ENCODE data around the gene PPP6R3.

PPP6R3 gene

DNA sequence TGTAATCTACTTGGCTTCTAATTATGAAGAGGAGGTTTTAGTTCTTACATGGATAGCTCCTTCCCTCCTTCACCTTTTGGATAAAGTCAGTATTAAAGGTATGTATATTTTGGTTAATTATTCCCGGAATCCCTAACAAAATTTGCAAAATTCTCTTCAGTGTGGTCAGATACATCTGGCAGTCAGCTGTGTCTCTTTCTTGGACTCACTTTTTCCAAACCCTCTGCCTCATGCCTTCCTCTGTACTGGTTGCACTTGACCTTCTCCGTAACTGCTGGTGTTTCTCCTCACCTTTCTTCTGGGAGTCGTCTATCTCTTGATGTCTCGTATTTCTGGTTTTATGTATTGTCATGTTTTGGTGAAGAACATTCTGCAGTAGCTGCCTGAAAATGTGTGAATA, 62.5 kb downstream of the PPP6R3 start:
- H3K27ac Mint-ChIP-seq, result peak overlapping the region in 1 of 2 donors; percentile 50
- DNase-seq (no peak), ATAC-seq (replicated peaks) (no peak)
- peaks cover 30 to 72% of the 10 kb centered on the region in 2 donors for H3K4me1 Mint-ChIP-seq (ENCODE audit: low read depth in 2 of 2)
- no peaks in the 10 kb centered on the region for H3K27me3 Mint-ChIP-seq
- peaks cover 62% of the 10 kb centered on the region for H3K36me3 Mint-ChIP-seq (ENCODE audit: insufficient read depth)
- H3K9me3 Mint-ChIP-seq, result no peaks in the 10 kb centered on the region
- H3K4me3 Mint-ChIP-seq, result no peak overlapping the region

DNA sequence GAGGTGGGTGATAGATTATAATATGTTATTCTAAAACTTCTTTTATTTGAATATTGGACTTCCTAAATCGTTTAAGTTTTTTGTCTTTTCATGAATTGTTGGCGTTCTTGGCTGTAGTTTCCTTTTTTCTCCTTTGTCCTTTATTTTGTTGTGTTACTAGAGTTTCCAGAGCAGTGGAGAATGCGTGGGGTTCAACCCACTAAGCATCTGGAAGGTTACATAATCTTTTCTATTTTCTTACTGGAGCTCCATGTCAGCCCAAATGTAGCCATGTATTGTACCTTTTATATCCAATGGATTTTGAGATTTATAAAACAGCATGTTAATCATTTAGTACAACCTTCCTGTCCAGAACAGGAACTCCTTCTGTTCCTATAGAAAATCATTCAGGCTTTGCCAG, 63.2 kb downstream of the PPP6R3 start:
- no peak for DNase-seq
- Mint-ChIP-seq H3K27ac (peak overlapping the region; percentile 50 to 66), H3K27me3 (no peaks in the 10 kb centered on the region), H3K9me3 (no peaks in the 10 kb centered on the region), H3K36me3 (ENCODE audit: insufficient read depth) (peaks cover 66% of the 10 kb centered on the region), H3K4me1 (ENCODE audit: low read depth in 2 of 2) (peaks cover 33 to 76% of the 10 kb centered on the region in 2 donors), H3K4me3 (no peak overlapping the region)
- ATAC-seq (replicated peaks), result no peak

- H3K27ac Mint-ChIP-seq, result peak overlapping the region; percentile 50 to 66
- peaks cover 35 to 79% of the 10 kb centered on the region in 2 donors for H3K4me1 Mint-ChIP-seq (ENCODE audit: low read depth in 2 of 2)
- no peak for DNase-seq
- no peaks in the 10 kb centered on the region for H3K27me3 Mint-ChIP-seq
- H3K4me3 Mint-ChIP-seq, result no peak overlapping the region
- H3K36me3 Mint-ChIP-seq (ENCODE audit: insufficient read depth), result peaks cover 63% of the 10 kb centered on the region
- ATAC-seq (replicated peaks), result no peak
- no peaks in the 10 kb centered on the region for H3K9me3 Mint-ChIP-seq
These were observed 63.7 kb downstream of the PPP6R3 start for GRCh38 chr11:68524213-68524612.

- ATAC-seq (replicated peaks) (no peak), DNase-seq (no peak)
- no peaks in the 10 kb centered on the region for H3K9me3 Mint-ChIP-seq
- H3K4me1 Mint-ChIP-seq (ENCODE audit: low read depth in 2 of 2), result peaks cover 35 to 79% of the 10 kb centered on the region in 2 donors
- H3K27me3 Mint-ChIP-seq, result no peaks in the 10 kb centered on the region
- H3K36me3 Mint-ChIP-seq (ENCODE audit: insufficient read depth), result peaks cover 60% of the 10 kb centered on the region
- H3K27ac Mint-ChIP-seq, result peak overlapping the region; percentile 50 to 66
- no peak overlapping the region for H3K4me3 Mint-ChIP-seq
These were observed 64.1 kb downstream of the PPP6R3 start for GRCh38 chr11:68524681-68525080.

DNA sequence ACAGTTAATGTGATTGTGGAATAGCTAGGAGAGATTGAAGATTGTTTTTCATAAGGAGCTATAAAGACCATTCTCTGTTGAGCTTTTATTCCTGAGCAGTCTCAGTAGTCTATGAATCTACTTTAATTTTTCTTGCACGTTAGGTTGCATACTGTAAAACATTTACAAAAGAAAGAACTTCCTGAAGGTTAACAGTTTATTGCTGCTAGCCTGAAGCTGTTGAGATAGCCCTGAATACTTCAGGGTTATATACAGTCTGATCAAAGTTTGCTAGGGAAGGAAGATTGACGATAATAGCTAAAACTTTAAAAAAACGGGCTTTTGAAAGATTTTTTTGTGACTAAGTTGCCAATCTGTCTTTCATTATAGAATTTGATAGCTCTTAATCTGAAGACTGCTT, 64.8 kb downstream of the PPP6R3 start:
- H3K4me3 Mint-ChIP-seq, result no peak overlapping the region
- DNase-seq (no peak), ATAC-seq (replicated peaks) (no peak)
- H3K27me3 Mint-ChIP-seq, result no peaks in the 10 kb centered on the region
- peaks cover 58% of the 10 kb centered on the region for H3K36me3 Mint-ChIP-seq (ENCODE audit: insufficient read depth)
- peak overlapping the region in 1 of 2 donors; percentile 41 for H3K27ac Mint-ChIP-seq
- no peaks in the 10 kb centered on the region for H3K9me3 Mint-ChIP-seq
- H3K4me1 Mint-ChIP-seq (ENCODE audit: low read depth in 2 of 2), result peaks cover 35 to 84% of the 10 kb centered on the region in 2 donors

- H3K4me1 Mint-ChIP-seq (ENCODE audit: low read depth in 2 of 2), result peaks cover 35 to 85% of the 10 kb centered on the region in 2 donors
- no peak overlapping the region for H3K4me3 Mint-ChIP-seq
- no peaks in the 10 kb centered on the region for H3K27me3 Mint-ChIP-seq
- ATAC-seq (replicated peaks) (no peak), DNase-seq (no peak)
- H3K9me3 Mint-ChIP-seq, result no peaks in the 10 kb centered on the region
- H3K27ac Mint-ChIP-seq, result peak overlapping the region; percentile 49 to 88
- peaks cover 53% of the 10 kb centered on the region for H3K36me3 Mint-ChIP-seq (ENCODE audit: insufficient read depth)
These were observed 65.4 kb downstream of the PPP6R3 start for GRCh38 chr11:68525930-68526329.

DNA sequence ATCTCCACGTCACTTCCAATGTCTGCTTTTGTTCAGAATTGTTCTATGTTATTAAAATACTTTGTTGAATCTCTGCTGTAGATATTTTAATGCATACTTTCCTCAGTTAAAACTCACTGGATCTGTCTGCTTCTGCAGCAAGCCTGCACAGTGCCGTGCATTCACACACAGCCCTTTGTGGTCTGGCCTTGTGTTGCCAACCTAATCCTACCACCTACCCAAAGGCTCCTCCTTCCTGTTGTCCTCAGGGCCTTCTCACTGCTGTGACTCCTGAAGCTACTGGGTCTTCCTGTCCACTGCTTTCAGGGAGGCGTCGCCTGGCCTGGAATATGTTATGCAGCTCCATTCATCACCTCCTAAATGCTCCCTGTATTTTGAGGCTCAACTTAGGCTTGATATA, 67.0 kb downstream of the PPP6R3 start:
- Mint-ChIP-seq H3K27ac (peak overlapping the region; percentile 61 to 88), H3K9me3 (no peaks in the 10 kb centered on the region), H3K4me3 (peak overlapping the region; percentile 3 to 47), H3K36me3 (ENCODE audit: insufficient read depth) (peaks cover 41% of the 10 kb centered on the region), H3K27me3 (no peaks in the 10 kb centered on the region), H3K4me1 (ENCODE audit: low read depth in 2 of 2) (peaks cover 38 to 85% of the 10 kb centered on the region in 2 donors)
- DNase-seq (no peak), ATAC-seq (replicated peaks) (peak; percentile 52)

DNA sequence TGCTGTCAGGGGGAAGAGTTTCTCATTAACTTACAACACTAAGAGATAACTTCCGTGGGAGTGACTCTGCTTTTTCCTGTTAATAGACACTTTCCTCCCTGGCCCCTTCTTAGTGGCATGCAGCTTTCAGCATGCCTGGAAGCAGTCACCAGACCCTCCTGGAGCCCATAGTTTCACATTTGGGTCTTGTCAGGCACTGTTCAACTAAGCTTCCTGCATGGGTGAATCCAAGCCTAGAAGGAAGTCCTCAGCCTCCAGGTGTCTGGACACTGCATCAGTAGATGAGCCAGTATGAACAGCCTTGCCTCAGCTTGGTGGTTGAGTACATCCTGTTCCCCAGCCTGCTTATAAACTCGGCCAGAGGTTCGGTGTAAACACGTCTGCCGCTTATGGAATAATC, 68.1 kb downstream of the PPP6R3 start:
- Mint-ChIP-seq H3K4me3 (peak overlapping the region; percentile 31 to 56), H3K27ac (peak overlapping the region; percentile 61 to 84), H3K9me3 (no peaks in the 10 kb centered on the region), H3K36me3 (ENCODE audit: insufficient read depth) (peaks cover 42% of the 10 kb centered on the region), H3K4me1 (ENCODE audit: low read depth in 2 of 2) (peaks cover 41 to 86% of the 10 kb centered on the region in 2 donors), H3K27me3 (no peaks in the 10 kb centered on the region)
- peak in 2 of 3 experiments; percentile 5 to 7 for DNase-seq
- peak; percentile 90 for ATAC-seq (replicated peaks)

GRCh38 chr11:68531129-68531693, 70.7 kb downstream of the PPP6R3 start:
- H3K27ac Mint-ChIP-seq, result peak overlapping the region; percentile 11 to 57
- no peak overlapping the region for H3K4me3 Mint-ChIP-seq
- no peaks in the 10 kb centered on the region for H3K27me3 Mint-ChIP-seq
- peaks cover 34% of the 10 kb centered on the region for H3K36me3 Mint-ChIP-seq (ENCODE audit: insufficient read depth)
- no peaks in the 10 kb centered on the region for H3K9me3 Mint-ChIP-seq
- H3K4me1 Mint-ChIP-seq (ENCODE audit: low read depth in 2 of 2), result peaks cover 44 to 82% of the 10 kb centered on the region in 2 donors
- DNase-seq (no peak), ATAC-seq (replicated peaks) (no peak)

GRCh38 chr11:68532727-68533369, 72.3 kb downstream of the PPP6R3 start:
- no peaks in the 10 kb centered on the region for H3K9me3 Mint-ChIP-seq
- no peaks in the 10 kb centered on the region for H3K27me3 Mint-ChIP-seq
- no peak overlapping the region for H3K4me3 Mint-ChIP-seq
- DNase-seq (no peak), ATAC-seq (replicated peaks) (no peak)
- peaks cover 26% of the 10 kb centered on the region for H3K36me3 Mint-ChIP-seq (ENCODE audit: insufficient read depth)
- H3K27ac Mint-ChIP-seq, result peak overlapping the region in 1 of 2 donors; percentile 88
- H3K4me1 Mint-ChIP-seq (ENCODE audit: low read depth in 2 of 2), result peaks cover 38 to 74% of the 10 kb centered on the region in 2 donors

GRCh38 chr11:68533945-68534344, 73.4 kb downstream of the PPP6R3 start:
- Mint-ChIP-seq H3K36me3 (ENCODE audit: insufficient read depth) (peaks cover 30% of the 10 kb centered on the region), H3K9me3 (no peaks in the 10 kb centered on the region), H3K4me3 (no peak overlapping the region), H3K27me3 (no peaks in the 10 kb centered on the region), H3K4me1 (ENCODE audit: low read depth in 2 of 2) (peaks cover 31 to 63% of the 10 kb centered on the region in 2 donors), H3K27ac (peak overlapping the region; percentile 4 to 88)
- DNase-seq (no peak), ATAC-seq (replicated peaks) (no peak)

DNA sequence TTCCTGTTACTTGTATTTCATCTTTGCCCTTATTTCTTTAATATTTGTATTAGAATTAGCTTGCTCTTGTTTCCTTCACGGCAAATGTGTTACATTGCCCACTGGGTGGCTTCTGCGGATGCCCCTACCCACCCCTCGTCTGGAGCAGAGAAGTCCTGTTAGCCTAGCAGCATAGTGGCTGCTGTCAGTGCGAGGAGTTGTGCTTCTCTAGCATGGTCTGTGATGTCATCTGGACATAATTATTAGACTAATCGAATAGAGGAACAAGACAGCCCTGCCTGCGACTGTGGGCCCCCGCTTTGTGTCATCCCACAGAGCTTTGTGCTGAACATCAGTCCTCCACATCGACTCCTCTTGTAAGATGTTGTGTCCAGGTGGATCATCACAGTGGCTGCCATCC, 74.5 kb downstream of the PPP6R3 start:
- no peak overlapping the region for H3K4me3 Mint-ChIP-seq
- H3K27ac Mint-ChIP-seq, result peak overlapping the region; percentile 84 to 91
- H3K27me3 Mint-ChIP-seq, result no peaks in the 10 kb centered on the region
- ATAC-seq (replicated peaks) (no peak), DNase-seq (no peak)
- peaks cover 39 to 62% of the 10 kb centered on the region in 2 donors for H3K4me1 Mint-ChIP-seq (ENCODE audit: low read depth in 2 of 2)
- H3K9me3 Mint-ChIP-seq, result no peaks in the 10 kb centered on the region
- peaks cover 37% of the 10 kb centered on the region for H3K36me3 Mint-ChIP-seq (ENCODE audit: insufficient read depth)

DNA sequence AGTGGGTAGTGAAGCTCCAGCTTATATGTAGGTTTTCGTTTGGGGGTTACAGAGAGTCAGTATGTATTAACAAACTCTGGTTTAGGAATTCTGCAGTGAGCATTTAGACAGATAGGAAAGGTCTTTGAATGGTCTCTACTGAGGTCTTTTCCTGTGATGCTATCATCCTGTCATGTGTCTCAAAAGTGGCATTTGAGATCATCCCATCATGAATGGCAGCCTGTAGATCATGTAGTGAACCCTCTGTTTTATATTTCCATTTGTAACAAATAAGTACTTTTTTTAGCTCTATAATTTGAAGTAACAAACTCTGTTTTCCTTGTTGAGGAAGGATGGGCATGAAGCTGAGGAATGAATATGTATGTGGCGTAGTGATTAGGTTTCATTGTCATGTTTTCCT, 76.2 kb downstream of the PPP6R3 start:
- peaks cover 43 to 63% of the 10 kb centered on the region in 2 donors for H3K4me1 Mint-ChIP-seq (ENCODE audit: low read depth in 2 of 2)
- DNase-seq (no peak), ATAC-seq (replicated peaks) (no peak)
- H3K27me3 Mint-ChIP-seq, result no peaks in the 10 kb centered on the region
- peaks cover 48% of the 10 kb centered on the region for H3K36me3 Mint-ChIP-seq (ENCODE audit: insufficient read depth)
- H3K4me3 Mint-ChIP-seq, result no peak overlapping the region
- no peaks in the 10 kb centered on the region for H3K9me3 Mint-ChIP-seq
- peak overlapping the region; percentile 84 to 91 for H3K27ac Mint-ChIP-seq

- no peak overlapping the region for H3K4me3 Mint-ChIP-seq
- no peaks in the 10 kb centered on the region for H3K27me3 Mint-ChIP-seq
- peaks cover 49% of the 10 kb centered on the region for H3K36me3 Mint-ChIP-seq (ENCODE audit: insufficient read depth)
- peaks cover 44 to 58% of the 10 kb centered on the region in 2 donors for H3K4me1 Mint-ChIP-seq (ENCODE audit: low read depth in 2 of 2)
- DNase-seq (no peak), ATAC-seq (replicated peaks) (no peak)
- no peaks in the 10 kb centered on the region for H3K9me3 Mint-ChIP-seq
- H3K27ac Mint-ChIP-seq, result no peak overlapping the region
These were observed 77.5 kb downstream of the PPP6R3 start for GRCh38 chr11:68538025-68538424.
